ENCODE data around the gene COL23A1.

Gene COL23A1

DNA sequence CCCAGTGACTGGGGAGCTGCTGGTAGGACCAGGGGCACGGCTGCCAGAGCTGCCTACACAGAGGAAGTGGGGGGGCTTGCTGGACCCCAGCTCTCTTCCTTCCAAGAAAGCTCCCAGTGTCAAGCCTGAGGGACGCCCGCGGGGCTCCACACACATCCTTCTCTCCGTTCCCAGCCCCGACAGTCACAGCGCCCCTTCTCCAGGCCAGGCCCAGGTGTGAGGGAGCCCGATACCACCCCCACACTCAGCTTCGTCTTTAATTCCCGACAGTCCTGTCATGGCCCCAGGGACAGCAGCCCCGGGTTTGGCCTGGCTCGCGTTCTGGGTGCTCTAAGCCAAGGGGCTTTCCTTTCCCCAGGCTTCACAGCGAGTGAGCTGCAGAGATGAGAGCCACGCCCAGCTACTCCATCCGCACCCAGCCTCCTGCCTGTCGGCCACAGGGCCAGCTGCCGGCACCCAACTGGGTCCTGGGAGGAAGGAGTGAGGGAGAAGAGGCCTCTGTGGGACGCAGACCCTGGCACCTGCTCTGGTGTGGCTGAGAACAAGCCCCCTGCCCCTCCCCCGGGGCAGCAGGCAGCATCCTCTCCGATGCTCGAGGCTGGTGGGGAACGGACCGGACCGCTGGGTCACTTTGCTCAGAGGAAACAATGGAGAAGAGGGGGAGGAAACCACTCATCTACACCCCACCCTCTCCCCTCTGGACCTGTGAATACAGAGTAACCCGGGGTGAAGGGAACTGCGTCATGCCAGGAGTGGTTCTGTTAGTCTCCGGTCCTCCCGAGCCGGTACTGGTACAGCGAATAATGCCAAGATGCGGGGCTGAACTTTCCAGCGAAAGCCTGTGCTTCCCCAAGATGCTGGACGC is 303.7 kb downstream of the COL23A1 start:
- H3K4me1 ChIP-seq (ENCODE audit: control insufficient read depth, insufficient read depth, low read length): no peaks in the 10 kb centered on the region; the same call in 1 of the 2 replicates
- ChIA-PET POLR2A (no interaction called here), CTCF (interaction anchor here (0.6 to 1.0 kb wide), 3 partner anchors 51 to 1600 kb away, joined by 3 read pairs; no protein-coding TSS in a partner anchor)
- H3K36me3 ChIP-seq (ENCODE audit: control insufficient read depth in 2 of 2, insufficient read depth in 1 of 2, low read length in 2 of 2): no peaks in the 10 kb centered on the region
- no peak overlapping the region for H3K4me3 ChIP-seq (ENCODE audit: low read depth, low read length)
- H3K9me3 ChIP-seq (ENCODE audit: control insufficient read depth, insufficient read depth, low read depth, low read length): no peaks in the 10 kb centered on the region
- TF ChIP-seq, protein P1, sequence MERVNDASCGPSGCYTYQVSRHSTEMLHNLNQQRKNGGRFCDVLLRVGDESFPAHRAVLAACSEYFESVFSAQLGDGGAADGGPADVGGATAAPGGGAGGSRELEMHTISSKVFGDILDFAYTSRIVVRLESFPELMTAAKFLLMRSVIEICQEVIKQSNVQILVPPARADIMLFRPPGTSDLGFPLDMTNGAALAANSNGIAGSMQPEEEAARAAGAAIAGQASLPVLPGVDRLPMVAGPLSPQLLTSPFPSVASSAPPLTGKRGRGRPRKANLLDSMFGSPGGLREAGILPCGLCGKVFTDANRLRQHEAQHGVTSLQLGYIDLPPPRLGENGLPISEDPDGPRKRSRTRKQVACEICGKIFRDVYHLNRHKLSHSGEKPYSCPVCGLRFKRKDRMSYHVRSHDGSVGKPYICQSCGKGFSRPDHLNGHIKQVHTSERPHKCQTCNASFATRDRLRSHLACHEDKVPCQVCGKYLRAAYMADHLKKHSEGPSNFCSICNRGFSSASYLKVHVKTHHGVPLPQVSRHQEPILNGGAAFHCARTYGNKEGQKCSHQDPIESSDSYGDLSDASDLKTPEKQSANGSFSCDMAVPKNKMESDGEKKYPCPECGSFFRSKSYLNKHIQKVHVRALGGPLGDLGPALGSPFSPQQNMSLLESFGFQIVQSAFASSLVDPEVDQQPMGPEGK (tag by site-specific recombination; IDR thresholded peaks at IDR 0.05): no peak
- TF ChIP-seq ZNF76 (tag by site-specific recombination; IDR thresholded peaks at IDR 0.05; ENCODE audit: borderline replicate concordance, low read depth): no peak
- no peak for TF ChIP-seq ZNF211 (tag by site-specific recombination; IDR thresholded peaks at IDR 0.05; ENCODE audit: low read depth)
- TF ChIP-seq, protein P2, sequence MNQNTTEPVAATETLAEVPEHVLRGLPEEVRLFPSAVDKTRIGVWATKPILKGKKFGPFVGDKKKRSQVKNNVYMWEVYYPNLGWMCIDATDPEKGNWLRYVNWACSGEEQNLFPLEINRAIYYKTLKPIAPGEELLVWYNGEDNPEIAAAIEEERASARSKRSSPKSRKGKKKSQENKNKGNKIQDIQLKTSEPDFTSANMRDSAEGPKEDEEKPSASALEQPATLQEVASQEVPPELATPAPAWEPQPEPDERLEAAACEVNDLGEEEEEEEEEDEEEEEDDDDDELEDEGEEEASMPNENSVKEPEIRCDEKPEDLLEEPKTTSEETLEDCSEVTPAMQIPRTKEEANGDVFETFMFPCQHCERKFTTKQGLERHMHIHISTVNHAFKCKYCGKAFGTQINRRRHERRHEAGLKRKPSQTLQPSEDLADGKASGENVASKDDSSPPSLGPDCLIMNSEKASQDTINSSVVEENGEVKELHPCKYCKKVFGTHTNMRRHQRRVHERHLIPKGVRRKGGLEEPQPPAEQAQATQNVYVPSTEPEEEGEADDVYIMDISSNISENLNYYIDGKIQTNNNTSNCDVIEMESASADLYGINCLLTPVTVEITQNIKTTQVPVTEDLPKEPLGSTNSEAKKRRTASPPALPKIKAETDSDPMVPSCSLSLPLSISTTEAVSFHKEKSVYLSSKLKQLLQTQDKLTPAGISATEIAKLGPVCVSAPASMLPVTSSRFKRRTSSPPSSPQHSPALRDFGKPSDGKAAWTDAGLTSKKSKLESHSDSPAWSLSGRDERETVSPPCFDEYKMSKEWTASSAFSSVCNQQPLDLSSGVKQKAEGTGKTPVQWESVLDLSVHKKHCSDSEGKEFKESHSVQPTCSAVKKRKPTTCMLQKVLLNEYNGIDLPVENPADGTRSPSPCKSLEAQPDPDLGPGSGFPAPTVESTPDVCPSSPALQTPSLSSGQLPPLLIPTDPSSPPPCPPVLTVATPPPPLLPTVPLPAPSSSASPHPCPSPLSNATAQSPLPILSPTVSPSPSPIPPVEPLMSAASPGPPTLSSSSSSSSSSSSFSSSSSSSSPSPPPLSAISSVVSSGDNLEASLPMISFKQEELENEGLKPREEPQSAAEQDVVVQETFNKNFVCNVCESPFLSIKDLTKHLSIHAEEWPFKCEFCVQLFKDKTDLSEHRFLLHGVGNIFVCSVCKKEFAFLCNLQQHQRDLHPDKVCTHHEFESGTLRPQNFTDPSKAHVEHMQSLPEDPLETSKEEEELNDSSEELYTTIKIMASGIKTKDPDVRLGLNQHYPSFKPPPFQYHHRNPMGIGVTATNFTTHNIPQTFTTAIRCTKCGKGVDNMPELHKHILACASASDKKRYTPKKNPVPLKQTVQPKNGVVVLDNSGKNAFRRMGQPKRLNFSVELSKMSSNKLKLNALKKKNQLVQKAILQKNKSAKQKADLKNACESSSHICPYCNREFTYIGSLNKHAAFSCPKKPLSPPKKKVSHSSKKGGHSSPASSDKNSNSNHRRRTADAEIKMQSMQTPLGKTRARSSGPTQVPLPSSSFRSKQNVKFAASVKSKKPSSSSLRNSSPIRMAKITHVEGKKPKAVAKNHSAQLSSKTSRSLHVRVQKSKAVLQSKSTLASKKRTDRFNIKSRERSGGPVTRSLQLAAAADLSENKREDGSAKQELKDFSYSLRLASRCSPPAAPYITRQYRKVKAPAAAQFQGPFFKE (tag by site-specific recombination; IDR thresholded peaks at IDR 0.05; ENCODE audit: borderline replicate concordance): no peak
- no peak for TF ChIP-seq ZNF473 (tag by site-specific recombination; IDR thresholded peaks at IDR 0.05)
- TF ChIP-seq ZEB2 (tag by site-specific recombination; IDR thresholded peaks at IDR 0.05): no peak
- TF ChIP-seq ZNF416 (tag by site-specific recombination; IDR thresholded peaks at IDR 0.05): no peak
- TF ChIP-seq, protein P3, sequence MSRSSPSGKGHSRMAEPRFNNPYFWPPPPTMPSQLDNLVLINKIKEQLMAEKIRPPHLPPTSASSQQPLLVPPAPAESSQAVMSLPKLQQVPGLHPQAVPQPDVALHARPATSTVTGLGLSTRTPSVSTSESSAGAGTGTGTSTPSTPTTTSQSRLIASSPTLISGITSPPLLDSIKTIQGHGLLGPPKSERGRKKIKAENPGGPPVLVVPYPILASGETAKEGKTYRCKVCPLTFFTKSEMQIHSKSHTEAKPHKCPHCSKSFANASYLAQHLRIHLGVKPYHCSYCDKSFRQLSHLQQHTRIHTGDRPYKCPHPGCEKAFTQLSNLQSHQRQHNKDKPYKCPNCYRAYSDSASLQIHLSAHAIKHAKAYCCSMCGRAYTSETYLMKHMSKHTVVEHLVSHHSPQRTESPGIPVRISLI (tag by site-specific recombination; IDR thresholded peaks at IDR 0.05): no peak
- TF ChIP-seq ZNF629 (tag by site-specific recombination; IDR thresholded peaks at IDR 0.05): no peak
- no peak for TF ChIP-seq ZNF514 (tag by site-specific recombination; IDR thresholded peaks at IDR 0.05)
- no peak for TF ChIP-seq ZNF600 (tag by site-specific recombination; IDR thresholded peaks at IDR 0.05)
- TF ChIP-seq ZNF10 (tag by site-specific recombination; IDR thresholded peaks at IDR 0.05): no peak
- no peak for TF ChIP-seq SP7 (tag by site-specific recombination; IDR thresholded peaks at IDR 0.05)
- no peak for TF ChIP-seq ZNF214 (tag by site-specific recombination; IDR thresholded peaks at IDR 0.05; ENCODE audit: borderline replicate concordance)
- TF ChIP-seq ZNF175 (tag by site-specific recombination; IDR thresholded peaks at IDR 0.05): no peak
- TF ChIP-seq ZIC2 (tag by site-specific recombination; IDR thresholded peaks at IDR 0.05): no peak
- TF ChIP-seq SCRT1 (tag by site-specific recombination; IDR thresholded peaks at IDR 0.05; ENCODE audit: borderline replicate concordance): no peak
- H3K27ac ChIP-seq (ENCODE audit: extremely low read depth, low read depth, low read length): no peak overlapping the region

Data from HEK293 (cell line).